GM21390 (cell line): ENCODE results near the gene LYZL4.

ENCODE experiments used
- ATAC-seq: cut with Tn5 transposase; IDR thresholded peaks from one replicate; pipeline ENCODE4 v1.9.1; 2021; ENCODE audit not compliant: unreplicated experiment

Gene LYZL4

GRCh38 chr3:42410370-42411131 is at the start of gene LYZL4:
LYZL4 (minus strand) TSS chr3:42410610; CDS start chr3:42407251, 3,359 bp downstream.
- no peak for ATAC-seq

- ATAC-seq, result no peak
Measured at GRCh38 chr3:42459151-42459550, 48.7 kb upstream of the LYZL4 start.

GRCh38 chr3:42456211-42456610 is 45.8 kb upstream of the LYZL4 start:
- no peak for ATAC-seq

GRCh38 chr3:42451546-42452230 is 41.3 kb upstream of the LYZL4 start:
- ATAC-seq, result no peak

- ATAC-seq, result no peak
Measured at GRCh38 chr3:42451116-42451515, 40.7 kb upstream of the LYZL4 start.

- ATAC-seq, result no peak
Measured at GRCh38 chr3:42450567-42450966, 40.2 kb upstream of the LYZL4 start.

- no peak for ATAC-seq
Measured at GRCh38 chr3:42447481-42447880, 37.1 kb upstream of the LYZL4 start.

- no peak for ATAC-seq
Measured at GRCh38 chr3:42446111-42447050, 36.0 kb upstream of the LYZL4 start.

- peak; percentile 72 for ATAC-seq
Measured at GRCh38 chr3:42443819-42444436, 33.5 kb upstream of the LYZL4 start.

- no peak for ATAC-seq
Measured at GRCh38 chr3:42443292-42443691, 32.9 kb upstream of the LYZL4 start.

- no peak for ATAC-seq
Measured at GRCh38 chr3:42442640-42443039, 32.2 kb upstream of the LYZL4 start.

GRCh38 chr3:42441791-42442190 is 31.4 kb upstream of the LYZL4 start:
- no peak for ATAC-seq

- no peak for ATAC-seq
Measured at GRCh38 chr3:42440924-42441323, 30.5 kb upstream of the LYZL4 start.

- no peak for ATAC-seq
Measured at GRCh38 chr3:42439261-42440115, 29.1 kb upstream of the LYZL4 start.

- no peak for ATAC-seq
Measured at GRCh38 chr3:42438758-42439157, 28.3 kb upstream of the LYZL4 start.

GRCh38 chr3:42438193-42438592 is 27.8 kb upstream of the LYZL4 start:
- no peak for ATAC-seq

GRCh38 chr3:42434777-42435380 is 24.5 kb upstream of the LYZL4 start:
- ATAC-seq, result no peak

- no peak for ATAC-seq
Measured at GRCh38 chr3:42432485-42432884, 22.1 kb upstream of the LYZL4 start.

- no peak for ATAC-seq
Measured at GRCh38 chr3:42430781-42431532, 20.5 kb upstream of the LYZL4 start.
